AG10803 (cell line): ENCODE data around the gene MDH1.

Experiments
- DNase-seq: peaks from one replicate; pipeline ENCODE4 v3.0.0; 2010; ENCODE audit warnings: low read depth
- H3K4me3 ChIP-seq: 2 replicates; pipeline ENCODE4 v1.5.1; 2011; ENCODE audit warnings: mild to moderate bottlenecking, low read length, control low read depth
- CTCF ChIP-seq: conservative IDR thresholded peaks from 2 replicates; pipeline ENCODE4 v1.5.1; 2011; ENCODE audit warnings: mild to moderate bottlenecking, low read length, control low read depth, inconsistent platforms

MDH1 gene

GRCh38 chr2:63627866-63628265 lies 39.1 kb downstream of the MDH1 start:
- no peak overlapping the region for H3K4me3 ChIP-seq
- TF ChIP-seq CTCF = no peak
- DNase-seq = no peak

GRCh38 chr2:63628403-63628942 lies 39.7 kb downstream of the MDH1 start:
- no peak overlapping the region for H3K4me3 ChIP-seq
- no peak for TF ChIP-seq CTCF

GRCh38 chr2:63631501-63631900 lies 42.7 kb downstream of the MDH1 start:
- no peak for DNase-seq
- no peak overlapping the region for H3K4me3 ChIP-seq
- TF ChIP-seq CTCF = no peak

More at GRCh38 chr2:63628403-63628942, 39.7 kb downstream of the MDH1 start:
- DNase-seq = no peak

GRCh38 chr2:63632382-63632781 lies 43.6 kb downstream of the MDH1 start:
- H3K4me3 ChIP-seq = no peak overlapping the region

GRCh38 chr2:63639344-63639743 lies 50.6 kb downstream of the MDH1 start:
- H3K4me3 ChIP-seq = no peak overlapping the region
- DNase-seq = no peak
- no peak for TF ChIP-seq CTCF

More at GRCh38 chr2:63632382-63632781, 43.6 kb downstream of the MDH1 start:
- DNase-seq = no peak
- TF ChIP-seq CTCF = no peak

- TF ChIP-seq CTCF = no peak
- DNase-seq = no peak
Observed at GRCh38 chr2:63642946-63643345, 54.2 kb downstream of the MDH1 start.

GRCh38 chr2:63643486-63643885 lies 54.7 kb downstream of the MDH1 start:
- peak; percentile 19 for DNase-seq
- H3K4me3 ChIP-seq = no peak overlapping the region
- TF ChIP-seq CTCF = no peak

More at GRCh38 chr2:63642946-63643345, 54.2 kb downstream of the MDH1 start:
- H3K4me3 ChIP-seq = no peak overlapping the region
